HG02588 (cell line): Measurements from ENCODE around the gene ADGRA3.

ENCODE experiments used
- ATAC-seq: cut with Tn5 transposase; IDR thresholded peaks from one replicate; pipeline ENCODE4 v1.9.1; 2021; ENCODE audit warnings: mild to moderate bottlenecking, moderate library complexity; ENCODE audit not compliant: unreplicated experiment

Gene ADGRA3

GRCh38 chr4:22372986-22373385 lies 142.9 kb downstream of the ADGRA3 start:
- no peak for ATAC-seq

GRCh38 chr4:22369901-22370562 lies 145.8 kb downstream of the ADGRA3 start:
- ATAC-seq: no peak

- ATAC-seq: no peak
Observed at GRCh38 chr4:22363787-22364186, 152.1 kb downstream of the ADGRA3 start.

- ATAC-seq: no peak
Observed at GRCh38 chr4:22363036-22363435, 152.8 kb downstream of the ADGRA3 start.

GRCh38 chr4:22356987-22357596 lies 158.8 kb downstream of the ADGRA3 start:
- no peak for ATAC-seq

GRCh38 chr4:22348410-22348809 lies 167.5 kb downstream of the ADGRA3 start:
- ATAC-seq: no peak

GRCh38 chr4:22345678-22346077 lies 170.2 kb downstream of the ADGRA3 start:
- no peak for ATAC-seq

- ATAC-seq: no peak
Observed at GRCh38 chr4:22345055-22345454, 170.8 kb downstream of the ADGRA3 start.

GRCh38 chr4:22343606-22344005 lies 172.3 kb downstream of the ADGRA3 start:
- ATAC-seq: no peak

- no peak for ATAC-seq
Observed at GRCh38 chr4:22339491-22339890, 176.4 kb downstream of the ADGRA3 start.

- no peak for ATAC-seq
Observed at GRCh38 chr4:22338796-22339195, 177.1 kb downstream of the ADGRA3 start.
